IMR-90 (cell line): ENCODE results near the gene LMAN2L. TPM values are rescaled to one million over a fixed set of nuclear protein-coding genes. Genes with fewer than 3 reads are reported as not detected.

Source experiments
- ATAC-seq: fragments of 200-7000 bp; cut with Tn5 transposase; 2 replicates; pipeline ENCODE4 v1.9.1; 2020; ENCODE audit warnings: low read depth, mild to moderate bottlenecking, moderate library complexity
- BruUV-seq: library from RNA; stranded (reverse); fragments of 400-500 nt; replicated peaks from 2 replicates; lab custom pipeline; 2021; lab: Mats Ljungman, UMichigan
- CTCF ChIA-PET: fragments of 300-600 bp; formaldehyde crosslinking; extraction: SDS; loops from one replicate; lab custom pipeline; 2021; ENCODE audit warnings: antibody characterized with exemption; lab: Yijun Ruan, JAX
- POLR2A ChIA-PET: fragments of 300-600 bp; sonication (Branson Sonifier 250); formaldehyde crosslinking; loops from one replicate; lab custom pipeline; 2022; ENCODE audit warnings: antibody characterized with exemption; ENCODE audit not compliant: unreplicated experiment; lab: Charles Lee
- DNase-seq: peaks from one replicate; pipeline ENCODE4 v3.0.0; 2013
- H2AFZ ChIP-seq: replicated peaks from 2 replicates; pipeline ENCODE3; 2013; ENCODE audit warnings: low read length, mild to moderate bottlenecking; ENCODE audit not compliant: poor library complexity
- H2AK5ac ChIP-seq: 2 replicates; pipeline ENCODE4 v1.6.1; 2013; ENCODE audit warnings: low read depth, low read length, inconsistent platforms
- H2AK9ac ChIP-seq: replicated peaks from 2 replicates; pipeline ENCODE3; 2013; ENCODE audit warnings: mild to moderate bottlenecking, low read depth, low read length, moderate library complexity; ENCODE audit not compliant: poor library complexity
- H2BK120ac ChIP-seq: 2 replicates; pipeline ENCODE4 v1.6.1; 2013; ENCODE audit warnings: low read depth, low read length, inconsistent platforms
- H2BK15ac ChIP-seq: 3 replicates; pipeline ENCODE4 v1.6.1; 2013; ENCODE audit warnings: low read depth, low read length, inconsistent platforms
- H2BK20ac ChIP-seq: 2 replicates; pipeline ENCODE4 v1.6.1; 2013; ENCODE audit warnings: low read depth, mild to moderate bottlenecking, inconsistent platforms, low read length, moderate library complexity
- H2BK5ac ChIP-seq: 2 replicates; pipeline ENCODE4 v1.6.1; 2013; ENCODE audit warnings: mild to moderate bottlenecking, low read depth, low read length, inconsistent platforms; ENCODE audit not compliant: poor library complexity, severe bottlenecking
- H3K14ac ChIP-seq: replicated peaks from 2 replicates; pipeline ENCODE4 v1.6.1; 2013; ENCODE audit warnings: low read depth, low read length, inconsistent platforms
- H3K18ac ChIP-seq: 2 replicates; pipeline ENCODE4 v1.6.1; 2013; ENCODE audit warnings: low read depth, low read length, control low read depth
- H3K23ac ChIP-seq: 2 replicates; pipeline ENCODE4 v1.6.1; 2013; ENCODE audit warnings: low read depth, low read length, inconsistent platforms
- H3K27ac ChIP-seq: 2 replicates; pipeline ENCODE4 v1.5.1; 2013; ENCODE audit warnings: mild to moderate bottlenecking, control low read depth, low read length; ENCODE audit not compliant: insufficient read depth
- H3K27me3 ChIP-seq: 2 replicates; pipeline ENCODE4 v1.6.1; 2013; ENCODE audit warnings: low read length; ENCODE audit not compliant: control insufficient read depth, insufficient read depth
- H3K36me3 ChIP-seq: 2 replicates; pipeline ENCODE4 v1.6.1; 2013; ENCODE audit warnings: low read length, mixed read lengths; ENCODE audit not compliant: control insufficient read depth, insufficient read depth
- H3K4ac ChIP-seq: 2 replicates; pipeline ENCODE4 v1.6.1; 2013; ENCODE audit warnings: low read depth, low read length, inconsistent platforms
- H3K4me1 ChIP-seq: 2 replicates; pipeline ENCODE4 v1.6.1; 2013; ENCODE audit warnings: low read length, mixed read lengths; ENCODE audit not compliant: control insufficient read depth, insufficient read depth
- H3K4me2 ChIP-seq: 2 replicates; pipeline ENCODE4 v1.6.1; 2013; ENCODE audit warnings: low read depth, mild to moderate bottlenecking, control low read depth, low read length, moderate library complexity
- H3K4me3 ChIP-seq: 2 replicates; pipeline ENCODE4 v1.5.1; 2013; ENCODE audit warnings: low read depth, mild to moderate bottlenecking, control low read depth, low read length, moderate library complexity; ENCODE audit not compliant: insufficient read depth
- H3K56ac ChIP-seq: 2 replicates; pipeline ENCODE4 v1.6.1; 2013; ENCODE audit warnings: low read length, inconsistent platforms; ENCODE audit not compliant: insufficient read depth; ENCODE audit errors: extremely low read depth
- H3K79me1 ChIP-seq, 2 experiments: 2 replicates each; pipeline ENCODE4 v1.6.1; 2013; ENCODE audit warnings: low read length in 2 of 2, inconsistent platforms in 1 of 2, low read depth in 1 of 2
- H3K9ac ChIP-seq: 2 replicates; pipeline ENCODE4 v1.6.1; 2013; ENCODE audit warnings: low read depth, low read length, control low read depth
- H3K9me1 ChIP-seq: 2 replicates; pipeline ENCODE4 v1.6.1; 2013; ENCODE audit warnings: low read length, inconsistent platforms; ENCODE audit not compliant: insufficient read depth
- H3K9me3 ChIP-seq: 2 replicates; pipeline ENCODE4 v1.6.1; 2013; ENCODE audit warnings: low read length; ENCODE audit not compliant: control insufficient read depth, insufficient read depth
- H4K20me1 ChIP-seq: 2 replicates; pipeline ENCODE4 v1.6.1; 2013; ENCODE audit warnings: low read length, inconsistent platforms; ENCODE audit not compliant: insufficient read depth
- H4K5ac ChIP-seq: 2 replicates; pipeline ENCODE4 v1.6.1; 2013; ENCODE audit warnings: mild to moderate bottlenecking, low read depth, low read length, control low read depth
- H4K8ac ChIP-seq, 2 experiments: 2 replicates each; pipeline ENCODE4 v1.6.1; 2013; ENCODE audit warnings: low read depth in 2 of 2, low read length in 2 of 2, control low read depth in 1 of 2, inconsistent platforms in 1 of 2
- H4K91ac ChIP-seq: 2 replicates; pipeline ENCODE4 v1.6.1; 2013; ENCODE audit warnings: low read depth, low read length, inconsistent platforms; ENCODE audit not compliant: insufficient read depth
- CEBPB ChIP-seq: IDR thresholded peaks from 2 replicates; pipeline ENCODE4 v1.6.1; 2012; ENCODE audit warnings: low read depth, low read length, improper control_type of control experiment
- CTCF ChIP-seq: conservative IDR thresholded peaks from 2 replicates; pipeline ENCODE4 v1.5.1; 2012; ENCODE audit warnings: mild to moderate bottlenecking, low read depth, low read length, improper control_type of control experiment
- ELK1 ChIP-seq: fragments of 150-350 bp; IDR thresholded peaks from 2 replicates; pipeline ENCODE4 v1.6.1; 2016; ENCODE audit warnings: low read depth, mild to moderate bottlenecking, low read length, moderate library complexity, borderline replicate concordance
- FOS ChIP-seq: fragments of 150-350 bp; IDR thresholded peaks from 2 replicates; pipeline ENCODE4 v1.6.1; 2016; ENCODE audit warnings: low read depth, low read length
- MAZ ChIP-seq: IDR thresholded peaks from 2 replicates; pipeline ENCODE4 v1.6.1; 2012; ENCODE audit warnings: low read depth, mild to moderate bottlenecking, low read length, improper control_type of control experiment, moderate library complexity, borderline replicate concordance
- RAD21 ChIP-seq: IDR thresholded peaks from 2 replicates; pipeline ENCODE4 v1.6.1; 2012; ENCODE audit warnings: low read length, improper control_type of control experiment
- RCOR1 ChIP-seq: IDR thresholded peaks from 2 replicates; pipeline ENCODE4 v1.6.1; 2012; ENCODE audit warnings: mild to moderate bottlenecking, low read length, improper control_type of control experiment; ENCODE audit not compliant: insufficient replicate concordance
- RFX5 ChIP-seq: IDR thresholded peaks from 2 replicates; pipeline ENCODE4 v1.8.0; 2012; ENCODE audit warnings: low read depth, mild to moderate bottlenecking, low read length, moderate library complexity
- WGBS, 2 experiments: methylation state at CpG; one replicate each; pipeline versions ENCODE4 v1.1.5 to v1.1.7; 2013; ENCODE audit warnings: missing lambda C conversion rate in 2 of 2; ENCODE audit not compliant: insufficient read length in 1 of 2; ENCODE audit errors: extremely low coverage in 2 of 2; 5-methylcytosine and 5-hydroxymethylcytosine counted together
- dilution Hi-C: fragments of 300-500 bp; cut with HindIII; formaldehyde crosslinking; loops from one replicate; pipeline ENCODE4 v1.14.3; 2018; ENCODE audit warnings: low sequenced_read_pairs; ENCODE audit not compliant: unreplicated experiment
- in situ Hi-C: fragments of 300-500 bp; cut with MboI; formaldehyde crosslinking; loops from 3 replicates; pipeline ENCODE4 v1.14.3; 2019; ENCODE audit warnings: low sequenced_read_pairs, inconsistent platforms, mixed read lengths
- intact Hi-C: fragments of 100-400 bp; cut with micrococcal nuclease; formaldehyde crosslinking; loops from 2 replicates; pipeline ENCODE4 v1.10.0; 2022
- polyA plus RNA-seq, 3 experiments: library from polyadenylated mRNA; depleted of rRNA; stranded (reverse); fragments of >200 nt; gene quantifications; 2 replicates each; pipeline ENCODE4 v1.2.3, GENCODE V29; 2012; ENCODE audit warnings: low replicate concordance in 1 of 3
- total RNA-seq: library from RNA; depleted of rRNA; stranded (reverse); fragments of >200 nt; gene quantifications from 2 replicates; pipeline ENCODE4 v1.2.3, GENCODE V29; 2012

LMAN2L gene
- total and polyA plus RNA-seq, 2 of the 4 experiments (the other 2 are of a cell fraction), result 22.5 to 22.9 TPM

- Histone ChIP-seq H3K18ac (no peak overlapping the region), H3K23ac (no peak overlapping the region), H4K8ac (no peak overlapping the region), H3K4ac (no peak overlapping the region), H2AK5ac (no peak overlapping the region), H3K27ac (no peak overlapping the region), H3K9me1 (no peaks in the 10 kb centered on the region; the same call in 1 of the 2 replicates), H3K27me3 (peaks cover 8% of the 10 kb centered on the region; the same call in 1 of the 2 replicates), H3K14ac (no peak overlapping the region), H2BK15ac (no peak overlapping the region), H4K91ac (no peak overlapping the region), H4K20me1 (no peaks in the 10 kb centered on the region), H2AFZ (no peak overlapping the region), H2BK5ac (no peak overlapping the region), H2BK120ac (no peak overlapping the region), H4K5ac (no peak overlapping the region), H3K9ac (no peak overlapping the region), H3K36me3 (no peaks in the 10 kb centered on the region), H3K79me1 (no peaks in the 10 kb centered on the region), H2BK20ac (no peak overlapping the region), H3K56ac (no peak overlapping the region), H3K9me3 (no peaks in the 10 kb centered on the region), H3K4me1 (no peaks in the 10 kb centered on the region), H3K4me3 (no peak overlapping the region), H3K4me2 (no peak overlapping the region), H2AK9ac (no peak overlapping the region)
- BruUV-seq, result no TSS peak
- in situ Hi-C loops, result no loop called here
- no CpG with 5 or more reads among the region's 6 CpGs for WGBS, 2 experiments
- CTCF ChIA-PET, result no interaction called here
- TF ChIP-seq FOS (no peak), CEBPB (no peak), MAZ (no peak), RCOR1 (no peak), ELK1 (no peak), RAD21 (no peak), CTCF (no peak), RFX5 (no peak)
- no peak for ATAC-seq
- POLR2A ChIA-PET, result no interaction called here
- dilution Hi-C loops, result no loop called here
- intact Hi-C loops, result loop anchor here (10.0 kb wide), 1 partner anchor 218 kb away; no protein-coding TSS in a partner anchor
- no peak for DNase-seq
Measured at GRCh38 chr2:96747061-96747617, 7.3 kb upstream of the LMAN2L start.
